ENCODE results near the gene UBA7.

DNA sequence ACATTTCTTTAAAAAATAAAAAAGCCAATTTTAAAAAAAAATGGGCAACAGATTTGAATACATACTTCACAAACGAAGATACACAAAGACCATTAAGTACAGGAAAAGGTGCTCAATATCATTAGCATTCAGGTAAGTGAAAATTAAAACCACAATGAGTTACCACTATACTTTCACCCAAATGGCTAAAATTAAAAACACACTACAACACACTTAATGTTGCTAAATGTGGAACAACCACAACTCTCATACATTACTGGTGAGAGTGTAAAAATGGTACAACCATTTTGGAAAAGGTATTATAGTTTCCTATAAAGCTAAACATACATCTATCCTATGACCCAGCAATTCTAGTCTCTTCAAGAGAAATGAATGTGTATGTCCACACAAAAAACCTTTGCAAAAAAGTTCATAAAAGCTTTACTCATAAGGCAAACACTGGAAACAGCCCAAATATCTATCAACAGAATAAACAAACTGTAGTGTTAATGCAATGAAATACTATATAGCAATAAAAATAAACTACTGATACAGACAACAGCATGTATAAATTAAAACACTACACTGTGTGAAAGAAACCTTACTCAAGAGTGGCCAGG, 42.3 kb downstream of the UBA7 start:
- no peak for TF ChIP-seq CTCF (conservative IDR thresholded peaks at IDR 0.05)
- no peak for TF ChIP-seq ZFX (IDR thresholded peaks at IDR 0.05)
